Lower leg skin (tissue), 4 donors: ENCODE measurements around the gene TANGO6. TPM values are rescaled to one million over a fixed set of nuclear protein-coding genes. Genes with fewer than 3 reads are reported as not detected.
"Not testable (repeated sequence)": the region's sequence is repeated elsewhere in the genome, so short reads cannot be mapped to it uniquely, and the experiment has no call there.

ENCODE experiments used
- DNase-seq, 2 donors: peaks; one replicate each; pipeline ENCODE4 v3.0.0-alpha.2; 2019; ENCODE audit warnings: low spot score in 2 of 2
- H3K4me3 ChIP-seq: fragments of 200-600 bp; sonication (generic); 2 replicates; pipeline ENCODE4 v1.5.1; 2017; ENCODE audit warnings: mild to moderate bottlenecking, low read depth; ENCODE audit not compliant: poor library complexity, severe bottlenecking
- POLR2A ChIP-seq, 2 donors: fragments of 450-650 bp; IDR thresholded peaks; one replicate each; pipeline ENCODE4 v1.6.1; 2016 to 2017; ENCODE audit warnings: antibody characterized with exemption in 2 of 2, mild to moderate bottlenecking in 1 of 2, moderate library complexity in 1 of 2
- WGBS, 2 donors: methylation state at CpG; one replicate each; pipeline ENCODE4 v1.1.5; 2018; 5-methylcytosine and 5-hydroxymethylcytosine counted together
- intact Hi-C: fragments of 100-400 bp; cut with DNase I; formaldehyde crosslinking; loops from one replicate; pipeline ENCODE4 v1.15.0; 2023; ENCODE audit warnings: low total_unique reads
- total RNA-seq, 4 donors: library from RNA; depleted of rRNA; stranded (reverse); fragments of >200 nt; gene quantifications; one replicate each; pipeline ENCODE4 v1.1.0, GENCODE V29; 2016
- TF ChIP-seq, protein P1 (sequence below), 3 donors: fragments of 450-650 bp; IDR thresholded peaks; one replicate each; pipeline ENCODE4 v1.5.1; 2016; ENCODE audit warnings: antibody characterized with exemption in 3 of 3, mild to moderate bottlenecking in 3 of 3, moderate library complexity in 2 of 3

The TANGO6 gene
- total RNA-seq, 4 donors from 2014 or later, result 7.9 to 17.0 (median 8.6) TPM

DNA sequence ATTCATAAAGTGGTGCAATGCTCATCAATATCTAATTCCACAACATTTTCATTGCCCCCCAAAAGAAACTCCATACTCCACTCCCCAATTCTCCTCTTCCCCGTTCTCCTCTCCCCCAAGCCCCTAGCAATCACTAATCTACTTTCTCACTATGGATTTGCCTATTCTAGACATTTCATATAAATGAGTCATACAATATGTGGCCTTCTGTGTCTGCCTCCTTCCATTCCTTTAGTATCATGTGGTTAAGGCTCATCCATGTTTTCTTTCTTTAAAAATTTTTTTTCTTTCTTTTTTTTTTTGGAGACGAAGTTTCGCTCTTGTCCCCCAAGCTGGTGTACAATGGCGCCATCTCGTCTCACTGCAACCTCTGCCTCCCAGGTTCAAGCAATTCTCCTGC, 205.8 kb downstream of the TANGO6 start:
- 91 to 95% methylated on average over 5 of the region's 5 CpGs for WGBS, 2 donors
- TF ChIP-seq, protein P1, sequence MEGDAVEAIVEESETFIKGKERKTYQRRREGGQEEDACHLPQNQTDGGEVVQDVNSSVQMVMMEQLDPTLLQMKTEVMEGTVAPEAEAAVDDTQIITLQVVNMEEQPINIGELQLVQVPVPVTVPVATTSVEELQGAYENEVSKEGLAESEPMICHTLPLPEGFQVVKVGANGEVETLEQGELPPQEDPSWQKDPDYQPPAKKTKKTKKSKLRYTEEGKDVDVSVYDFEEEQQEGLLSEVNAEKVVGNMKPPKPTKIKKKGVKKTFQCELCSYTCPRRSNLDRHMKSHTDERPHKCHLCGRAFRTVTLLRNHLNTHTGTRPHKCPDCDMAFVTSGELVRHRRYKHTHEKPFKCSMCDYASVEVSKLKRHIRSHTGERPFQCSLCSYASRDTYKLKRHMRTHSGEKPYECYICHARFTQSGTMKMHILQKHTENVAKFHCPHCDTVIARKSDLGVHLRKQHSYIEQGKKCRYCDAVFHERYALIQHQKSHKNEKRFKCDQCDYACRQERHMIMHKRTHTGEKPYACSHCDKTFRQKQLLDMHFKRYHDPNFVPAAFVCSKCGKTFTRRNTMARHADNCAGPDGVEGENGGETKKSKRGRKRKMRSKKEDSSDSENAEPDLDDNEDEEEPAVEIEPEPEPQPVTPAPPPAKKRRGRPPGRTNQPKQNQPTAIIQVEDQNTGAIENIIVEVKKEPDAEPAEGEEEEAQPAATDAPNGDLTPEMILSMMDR (IDR thresholded peaks at IDR 0.05), result no peak
- no peak for TF ChIP-seq POLR2A (IDR thresholded peaks at IDR 0.05)
- intact Hi-C loops, result no loop called here
- H3K4me3 ChIP-seq, result no peak overlapping the region
- DNase-seq, result no peak

DNA sequence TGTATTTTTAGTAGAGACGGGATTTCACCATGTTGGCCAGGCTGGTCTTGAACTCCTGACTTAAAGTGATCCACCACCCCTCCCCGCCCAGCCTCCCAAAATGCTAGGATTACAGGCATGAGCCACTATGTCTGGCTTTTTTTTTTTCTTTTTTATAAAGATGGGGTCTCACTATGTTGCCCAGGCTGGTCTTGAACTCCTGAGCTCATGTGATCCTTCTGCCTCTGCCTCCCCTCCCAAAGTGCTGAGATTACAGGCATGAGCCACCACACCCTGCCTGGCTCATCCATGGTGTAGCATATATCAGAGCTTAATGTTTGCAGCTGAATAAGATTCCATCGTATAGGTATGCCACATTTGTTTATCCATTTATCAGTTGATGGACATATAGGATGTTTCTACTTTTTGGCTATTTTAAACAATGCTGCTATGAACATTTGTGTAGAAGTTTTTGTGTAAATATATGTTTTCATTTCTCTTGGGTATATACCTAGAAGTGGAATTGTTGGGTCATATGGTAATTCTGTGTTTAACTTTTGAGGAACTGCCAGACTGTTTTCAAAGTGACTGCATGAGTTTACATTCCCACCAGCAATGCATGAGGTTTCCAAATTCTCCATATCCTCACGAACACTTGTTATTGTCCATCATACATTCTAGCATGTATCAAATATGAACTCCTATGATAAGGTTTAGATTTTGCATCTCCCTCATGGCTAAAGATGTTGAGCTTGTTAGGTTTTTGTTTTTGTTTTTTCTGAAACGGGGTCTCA, 206.5 kb downstream of the TANGO6 start:
- intact Hi-C loops, result no loop called here
- DNase-seq, result peak in 1 of 2 donors; percentile 4

DNA sequence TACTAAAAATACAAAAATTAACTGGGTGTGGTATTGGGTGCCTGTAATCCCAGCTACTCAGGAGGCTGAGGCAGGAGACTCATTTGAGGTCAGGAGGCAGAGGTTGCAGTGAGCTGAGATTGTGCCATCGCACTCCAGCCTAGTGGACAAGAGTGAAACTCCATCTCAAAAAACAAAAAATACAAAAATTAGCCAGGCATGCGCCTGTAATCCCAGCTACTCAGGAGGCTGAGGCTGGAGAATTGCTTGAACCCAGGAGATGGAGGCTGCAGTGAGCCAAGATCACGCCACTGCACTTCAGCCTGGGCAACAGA, 208.1 kb downstream of the TANGO6 start:
- peak in 1 of 2 donors; percentile 39 for DNase-seq
- H3K4me3 ChIP-seq, intact Hi-C loops: not testable (repeated sequence)
- WGBS, 2 donors, result 98% methylated on average over 3 of the region's 3 CpGs

More for the DNA sequence above, 206.5 kb downstream of the TANGO6 start:
- WGBS, 2 donors, result 96 to 97% methylated on average over 5 of the region's 5 CpGs
- H3K4me3 ChIP-seq, result no peak overlapping the region
- TF ChIP-seq, protein P1 (IDR thresholded peaks at IDR 0.05), result no peak
- TF ChIP-seq POLR2A (IDR thresholded peaks at IDR 0.05), result no peak

DNA sequence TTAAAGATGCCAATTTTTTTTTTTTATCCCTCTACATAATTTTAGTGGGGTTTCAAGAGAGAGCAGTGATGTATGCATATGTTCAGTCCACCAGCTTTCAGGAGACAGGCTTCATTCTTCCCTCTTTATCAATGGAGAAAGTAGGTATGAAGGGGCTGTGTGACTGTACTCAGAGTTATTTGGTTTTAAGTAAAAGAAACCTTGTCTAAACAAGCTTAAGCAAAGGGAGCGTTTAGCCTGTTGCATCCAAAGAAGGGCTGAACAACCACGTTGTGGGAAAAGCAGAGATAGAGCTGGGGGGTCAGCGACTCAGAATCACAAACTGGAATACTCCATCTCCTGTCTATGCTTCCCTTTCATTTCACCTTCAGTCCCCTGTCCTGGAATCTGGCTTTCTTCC, 211.7 kb downstream of the TANGO6 start:
- WGBS, 2 donors, result 91% methylated on average over 3 of the region's 3 CpGs
- DNase-seq, result no peak
- no peak for TF ChIP-seq POLR2A (IDR thresholded peaks at IDR 0.05)
- TF ChIP-seq, protein P1 (IDR thresholded peaks at IDR 0.05), result no peak
- intact Hi-C loops, result no loop called here
- H3K4me3 ChIP-seq, result no peak overlapping the region

DNA sequence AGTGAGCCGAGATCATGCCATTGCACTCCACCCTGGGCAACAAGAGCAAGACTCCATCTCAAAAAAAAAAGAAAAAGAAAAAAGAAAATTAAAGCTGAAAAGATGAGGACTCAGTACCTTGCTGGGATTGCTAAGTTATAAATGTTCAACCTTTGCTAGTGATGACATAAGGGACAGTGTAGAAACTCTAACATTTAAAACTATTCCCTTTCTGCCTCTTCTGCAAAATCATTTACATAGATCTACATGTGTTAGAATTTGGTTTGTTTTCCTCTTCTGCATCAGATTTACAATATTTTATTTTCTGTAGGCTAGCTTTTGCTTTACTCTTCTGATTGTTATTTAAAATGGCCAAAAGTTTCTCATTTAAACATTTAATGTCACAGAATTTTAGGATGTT, 212.6 kb downstream of the TANGO6 start:
- WGBS, 2 donors, result 90 to 96% methylated on average over 1 of the region's 1 CpG
- DNase-seq, result no peak
- no peak for TF ChIP-seq POLR2A (IDR thresholded peaks at IDR 0.05)
- TF ChIP-seq, protein P1 (IDR thresholded peaks at IDR 0.05), result no peak
- H3K4me3 ChIP-seq, result no peak overlapping the region
- intact Hi-C loops, result no loop called here

DNA sequence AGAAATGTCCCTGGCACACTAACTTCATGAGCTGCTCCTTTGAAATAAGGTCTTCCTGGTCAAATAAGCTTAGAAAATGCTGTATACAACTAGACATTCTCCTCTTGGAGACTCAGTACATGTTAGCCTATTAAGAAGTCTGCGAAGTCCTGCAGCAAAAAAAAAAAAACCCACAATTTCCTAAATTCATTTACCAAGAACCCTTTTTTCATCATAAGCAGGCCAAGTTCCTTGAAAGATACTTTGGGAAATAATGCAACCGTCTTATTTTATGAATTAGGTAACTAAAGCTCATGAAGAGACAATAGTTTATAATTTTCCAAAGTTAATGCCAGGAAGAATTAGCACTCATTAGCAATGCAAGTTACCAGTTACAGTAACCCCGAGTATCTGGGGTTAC, 213.1 kb downstream of the TANGO6 start:
- intact Hi-C loops, result no loop called here
- 63 to 71% methylated on average over 3 of the region's 3 CpGs for WGBS, 2 donors

More for the DNA sequence above, 213.1 kb downstream of the TANGO6 start:
- TF ChIP-seq, protein P1 (IDR thresholded peaks at IDR 0.05), result no peak
- no peak for TF ChIP-seq POLR2A (IDR thresholded peaks at IDR 0.05)
- H3K4me3 ChIP-seq, result no peak overlapping the region
- DNase-seq, result no peak
